Measurements from ENCODE around the gene ARHGEF7.

The ARHGEF7 gene

DNA sequence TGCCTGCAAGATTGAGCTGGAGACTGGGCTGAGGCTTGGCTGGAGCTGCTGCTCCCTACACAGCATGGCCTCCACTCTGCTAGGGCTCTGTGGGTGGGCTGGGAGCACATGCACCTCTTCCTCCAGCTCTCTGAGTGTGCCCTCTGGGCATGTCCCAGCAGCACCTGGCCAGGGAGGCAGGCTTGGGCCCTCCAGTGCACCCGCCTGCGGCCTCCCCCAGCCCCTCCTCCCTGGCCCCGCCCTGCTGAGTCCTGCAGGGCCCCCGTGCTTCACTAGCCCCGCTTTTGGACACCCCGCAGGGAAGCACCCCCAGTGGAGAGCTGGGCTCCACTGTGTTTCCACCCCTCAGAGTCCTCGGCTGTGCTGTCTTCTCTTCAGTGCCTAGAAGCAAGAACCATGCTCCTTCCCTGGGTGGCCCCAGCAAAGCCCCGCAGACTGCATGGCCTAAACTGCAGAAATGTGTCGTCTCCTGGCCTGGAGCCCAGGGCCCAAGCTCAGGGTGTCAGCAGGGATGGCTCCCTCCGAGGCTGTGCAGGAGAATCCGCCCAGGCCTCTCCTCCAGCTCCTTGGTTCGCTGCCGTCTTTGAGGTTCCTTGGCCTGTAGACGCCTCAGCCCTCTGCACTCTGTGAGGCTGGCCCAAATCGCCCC is 200.4 kb downstream of the ARHGEF7 start:
- DNase-seq, result no peak

DNA sequence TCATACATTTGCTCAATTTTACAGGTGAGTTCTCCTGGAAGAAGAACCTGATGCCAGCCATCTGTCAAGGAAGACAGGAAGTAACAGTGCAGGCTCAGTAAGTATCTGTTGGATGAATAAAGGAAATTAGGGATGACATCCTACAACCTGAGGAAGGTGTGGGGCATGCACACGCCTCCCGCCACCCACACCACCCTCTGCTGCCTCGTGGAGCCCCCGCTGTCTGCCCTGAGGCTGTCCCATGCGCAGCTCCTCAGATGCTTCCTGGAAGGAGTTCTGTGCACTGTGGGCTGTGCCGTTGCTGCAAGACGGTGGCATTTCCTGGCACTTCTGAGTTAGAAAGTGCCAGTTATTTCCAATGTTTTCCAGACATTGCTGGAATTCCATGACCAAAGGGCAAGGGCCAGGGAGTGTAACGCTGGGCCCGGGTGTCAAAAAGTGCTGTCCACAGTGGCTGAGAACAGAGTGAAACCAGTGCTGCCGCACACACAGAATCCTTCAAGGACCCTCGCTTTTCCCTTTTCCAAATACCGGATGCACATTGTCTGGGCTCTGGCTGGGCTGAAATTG is 201.1 kb downstream of the ARHGEF7 start:
- DNase-seq, result no peak

DNA sequence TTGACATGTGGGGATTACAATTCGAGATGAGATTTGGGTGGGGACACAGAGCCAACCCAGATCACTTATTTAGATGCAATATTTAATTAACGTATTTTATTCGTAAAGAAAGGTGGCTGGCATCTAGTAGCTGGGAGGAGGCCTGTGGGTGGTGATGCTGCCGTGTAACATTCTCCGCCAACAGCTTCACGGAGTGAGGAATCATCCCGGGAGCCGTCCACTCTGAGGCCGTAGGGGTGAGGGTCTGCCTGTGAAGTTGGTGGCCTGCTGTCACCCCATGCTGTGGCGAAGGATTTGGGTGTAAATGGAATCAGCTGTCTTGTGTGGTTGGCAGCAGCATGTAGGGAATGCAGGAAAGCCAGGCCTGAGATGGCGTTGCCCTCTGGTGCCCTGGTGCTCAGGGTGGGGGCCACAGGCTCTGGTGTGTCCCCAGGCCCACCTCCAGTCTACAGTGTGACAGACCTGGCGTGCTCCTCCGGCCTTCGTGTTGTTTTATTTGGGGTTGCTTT is 202.0 kb downstream of the ARHGEF7 start:
- DNase-seq, result no peak

DNA sequence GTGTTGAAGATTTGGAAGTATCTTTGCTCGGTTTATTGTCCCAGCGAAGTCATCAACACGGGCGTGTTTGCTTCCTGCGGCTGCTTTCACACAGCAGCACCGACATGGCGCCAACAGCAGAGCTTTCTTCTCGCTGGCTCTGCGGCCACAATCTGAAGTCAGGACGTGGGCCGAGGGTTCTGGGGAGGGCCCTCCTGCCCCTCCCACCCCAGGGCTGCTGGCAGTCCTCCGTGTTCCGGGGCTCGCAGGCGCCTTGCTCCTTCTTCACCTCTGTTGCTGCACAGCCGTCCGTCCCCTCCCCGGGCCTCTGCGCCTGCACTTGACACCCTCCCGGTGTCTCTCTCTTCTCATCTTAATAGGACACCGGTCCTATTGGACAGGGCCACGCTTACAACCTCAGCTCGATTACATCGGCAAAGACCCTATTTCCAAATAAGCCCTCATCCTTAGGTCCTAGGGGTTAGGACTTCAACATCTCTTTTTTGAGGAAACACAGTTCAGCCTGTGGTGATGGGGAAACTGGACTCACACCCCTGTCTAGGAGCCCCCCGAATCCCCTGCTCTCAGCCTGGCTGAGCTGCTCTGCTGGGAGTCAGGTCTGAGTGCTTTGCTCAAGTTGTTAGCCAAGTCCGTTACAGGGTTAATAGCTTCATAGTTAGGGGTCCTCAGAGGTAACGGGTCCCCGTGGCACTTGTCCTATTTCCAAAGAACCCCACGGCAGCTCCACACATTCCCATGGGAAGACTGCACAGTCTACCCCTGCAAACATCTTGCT is 202.6 kb downstream of the ARHGEF7 start:
- DNase-seq, result no peak

DNA sequence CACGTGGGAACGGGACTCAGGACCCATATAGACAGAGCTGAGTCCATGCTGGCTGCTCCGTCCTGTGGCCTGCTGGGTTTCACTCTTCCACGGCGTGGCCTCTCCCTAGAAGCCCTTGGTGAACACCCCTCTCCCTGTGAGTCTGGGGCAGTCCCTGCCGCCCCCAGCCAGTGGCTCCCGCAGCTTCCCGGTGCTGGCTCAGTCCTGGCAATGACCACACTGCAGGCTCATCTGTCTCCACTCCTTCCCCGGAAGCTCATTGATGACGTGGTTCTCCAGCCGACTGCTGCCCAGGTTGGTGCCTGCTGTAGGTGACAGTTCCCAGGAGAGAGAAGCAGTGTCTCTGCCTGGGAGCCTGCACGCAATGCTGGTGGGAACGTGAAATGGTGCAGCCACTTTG is 203.3 kb downstream of the ARHGEF7 start:
- no peak for DNase-seq

DNA sequence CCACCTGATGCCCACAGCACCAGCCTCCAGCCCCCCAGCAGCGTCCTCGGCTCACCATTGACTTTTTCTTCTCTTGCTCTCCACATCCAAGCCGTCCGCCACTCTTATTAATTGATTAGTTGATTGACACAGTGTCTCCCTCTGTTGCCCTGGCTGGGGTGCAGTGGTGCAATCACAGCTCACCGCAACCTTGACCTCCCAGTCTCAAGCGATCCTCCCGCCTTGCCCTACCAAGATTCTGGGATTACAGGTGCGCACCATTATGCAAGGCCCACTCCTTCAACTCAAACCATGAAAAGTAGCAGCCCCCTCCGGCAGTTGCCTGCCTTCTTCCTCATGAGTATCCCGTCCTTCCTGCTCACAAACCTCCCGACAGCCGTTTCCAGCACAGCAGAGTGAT is 204.4 kb downstream of the ARHGEF7 start:
- no peak for DNase-seq

DNA sequence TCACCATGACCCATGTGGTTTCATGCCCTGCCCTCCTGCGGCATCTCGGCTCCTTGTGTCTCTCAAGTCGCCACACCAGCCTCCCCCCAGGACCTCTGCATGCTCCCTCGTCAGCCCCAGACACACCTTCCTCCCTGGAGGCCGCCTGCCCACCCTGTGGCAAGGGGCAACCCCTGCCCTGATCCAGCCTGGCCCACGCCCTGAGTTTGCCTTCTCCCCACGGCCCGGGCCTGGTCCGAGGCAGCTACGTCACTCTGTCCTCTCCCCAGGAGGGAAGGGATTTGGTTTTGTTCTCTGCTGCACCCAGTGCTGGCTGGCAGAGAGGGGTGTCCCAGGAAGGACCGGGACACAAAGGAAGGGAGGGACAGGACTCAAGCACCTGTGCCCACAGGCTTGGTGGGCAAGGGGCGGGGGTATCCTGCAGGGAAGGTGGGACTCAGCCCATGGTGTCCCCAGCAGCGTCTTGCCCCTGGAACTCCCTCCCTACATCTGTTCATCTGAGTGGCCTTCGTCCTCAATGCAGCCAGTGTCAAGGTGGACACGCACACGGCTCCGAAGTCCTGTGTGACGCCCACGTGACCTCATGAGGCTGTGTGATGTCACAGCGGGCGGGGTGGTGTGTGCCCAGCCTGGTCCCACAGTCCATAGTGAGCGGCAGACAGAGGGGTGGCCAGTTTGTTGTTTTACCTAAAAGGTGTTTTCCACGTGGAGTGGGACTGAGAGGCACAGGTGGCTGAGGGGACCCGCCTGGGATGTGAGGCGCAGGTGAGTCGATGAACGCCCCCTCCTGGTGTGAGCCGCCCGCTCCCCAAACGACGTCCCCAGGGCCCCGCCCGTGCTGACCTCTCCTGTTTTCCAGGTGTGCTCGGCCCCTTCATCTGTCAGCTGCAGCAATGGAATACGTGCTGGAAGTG is 205.1 kb downstream of the ARHGEF7 start, which contains the start of gene TEX29:
TSS of gene TEX29 (plus strand) at position 645 of the 914 bp plus-strand sequence. CDS start at position 894, 249 bp downstream.
- no peak for DNase-seq

DNA sequence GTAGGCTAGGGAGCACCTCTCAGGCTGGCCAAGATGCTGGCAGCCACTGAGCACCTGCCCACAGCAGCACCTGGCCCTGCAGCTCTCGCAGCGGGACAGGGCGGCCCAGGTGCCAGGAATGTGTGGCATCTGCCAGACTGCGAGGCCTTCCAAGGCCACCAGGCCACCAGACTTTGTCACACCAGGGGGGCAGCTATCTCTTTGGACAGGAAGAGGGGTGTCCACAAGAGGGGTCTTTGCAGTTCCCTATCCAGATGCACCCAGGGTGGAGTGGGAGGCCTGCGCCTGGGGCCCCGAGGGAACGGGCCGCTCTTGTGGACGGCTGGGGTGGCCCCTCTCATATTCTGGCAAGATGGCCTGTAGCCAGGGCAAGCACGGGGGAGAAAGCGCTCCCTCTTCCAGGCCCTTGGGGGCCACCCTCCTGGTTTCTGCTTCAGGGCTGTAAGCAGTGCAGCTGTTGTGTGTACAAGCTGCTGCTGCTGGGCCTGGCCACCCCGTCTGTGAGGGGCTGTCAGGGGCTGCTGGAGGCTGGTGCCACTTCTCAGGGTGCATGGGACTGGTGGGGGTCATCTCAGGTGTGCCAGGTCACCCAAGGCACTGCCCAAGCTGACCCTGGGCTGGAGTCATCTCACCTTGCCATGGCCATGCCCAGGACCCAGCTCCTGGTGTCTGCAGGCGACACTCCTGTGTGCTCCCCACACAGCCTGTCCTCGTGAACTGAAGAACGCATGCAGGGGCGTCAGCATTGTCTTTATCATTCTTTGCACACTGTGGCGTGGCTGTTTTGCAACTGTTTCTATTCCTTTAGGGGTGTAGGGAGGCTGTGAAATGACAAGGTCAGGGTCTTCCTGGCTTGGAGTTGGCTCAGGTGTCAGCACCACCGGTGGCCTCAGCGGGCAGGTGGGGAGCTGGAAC is 207.1 kb downstream of the ARHGEF7 start:
- DNase-seq, result no peak

DNA sequence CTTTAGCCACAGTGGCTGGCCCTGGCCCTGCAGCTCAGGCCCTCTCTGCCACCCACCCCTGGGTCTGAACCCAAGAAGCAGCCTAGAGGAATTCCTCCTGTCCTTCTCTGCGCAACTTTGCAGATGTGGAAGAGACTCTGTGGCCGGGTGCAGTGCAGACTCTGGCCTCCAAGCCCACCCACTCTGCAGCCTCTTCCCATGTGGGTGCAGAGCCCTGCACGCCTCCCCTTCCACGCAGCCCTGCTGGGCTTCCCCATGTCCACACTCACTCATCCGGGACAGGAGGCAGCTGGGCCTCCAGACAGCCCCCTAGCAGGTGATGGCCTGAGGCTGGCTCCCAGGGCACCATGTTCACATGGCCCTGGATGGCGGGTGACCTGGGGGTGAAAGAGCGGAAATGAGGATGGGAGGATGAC is 207.8 kb downstream of the ARHGEF7 start:
- no peak for DNase-seq

DNA sequence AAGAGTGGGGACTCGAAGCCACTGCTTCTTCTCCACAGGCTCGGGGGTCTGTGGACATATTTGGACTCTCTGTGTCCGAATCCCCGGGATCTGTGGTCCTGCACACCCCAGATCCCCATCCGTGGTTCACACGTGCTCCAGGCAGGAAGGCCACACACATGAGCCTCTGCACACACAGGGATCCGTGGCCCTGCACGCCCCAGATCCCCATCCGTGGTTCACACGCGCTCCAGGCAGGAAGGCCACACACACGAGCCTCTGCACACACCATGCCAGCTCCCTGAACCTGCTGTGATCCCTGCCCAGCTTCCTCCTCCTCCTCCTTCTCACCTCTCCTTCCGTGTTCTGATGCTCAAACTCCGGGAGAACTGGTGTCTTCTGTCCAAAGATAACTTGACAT is 208.4 kb downstream of the ARHGEF7 start:
- no peak for DNase-seq

DNA sequence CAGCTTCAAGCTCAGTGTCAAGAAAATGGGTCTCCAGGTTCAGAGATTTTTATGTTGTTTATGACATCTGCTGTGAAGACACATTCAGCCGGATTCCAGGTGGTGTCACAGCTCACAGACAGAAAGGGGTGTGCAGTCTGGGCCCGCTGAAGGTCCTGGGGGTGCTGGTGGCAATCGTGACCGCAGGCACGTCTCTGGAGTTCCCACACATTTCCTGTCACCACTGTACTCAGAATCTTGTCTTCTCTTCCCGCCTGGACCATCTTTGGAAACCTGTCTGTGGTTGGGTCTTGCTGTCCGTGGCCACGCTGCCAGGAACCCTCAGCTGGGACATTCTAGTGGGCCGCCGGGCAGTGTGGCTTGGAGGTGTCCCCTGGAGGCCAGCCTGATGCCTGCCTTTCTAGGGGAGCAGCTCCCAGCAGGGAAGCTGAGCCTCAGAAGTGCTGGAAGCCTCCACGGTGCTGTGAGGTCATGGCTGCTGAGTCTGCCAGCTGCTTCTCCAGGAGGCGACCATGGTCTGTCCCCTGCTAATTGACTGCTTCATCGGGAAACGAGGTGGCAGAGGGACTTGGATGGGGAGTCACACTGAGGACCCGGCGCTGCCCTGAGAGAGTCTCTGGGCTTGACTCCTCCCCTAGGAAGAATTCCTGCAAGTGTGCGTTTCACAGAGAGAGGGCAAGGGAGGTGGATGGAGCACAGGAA is 209.0 kb downstream of the ARHGEF7 start:
- no peak for DNase-seq

DNA sequence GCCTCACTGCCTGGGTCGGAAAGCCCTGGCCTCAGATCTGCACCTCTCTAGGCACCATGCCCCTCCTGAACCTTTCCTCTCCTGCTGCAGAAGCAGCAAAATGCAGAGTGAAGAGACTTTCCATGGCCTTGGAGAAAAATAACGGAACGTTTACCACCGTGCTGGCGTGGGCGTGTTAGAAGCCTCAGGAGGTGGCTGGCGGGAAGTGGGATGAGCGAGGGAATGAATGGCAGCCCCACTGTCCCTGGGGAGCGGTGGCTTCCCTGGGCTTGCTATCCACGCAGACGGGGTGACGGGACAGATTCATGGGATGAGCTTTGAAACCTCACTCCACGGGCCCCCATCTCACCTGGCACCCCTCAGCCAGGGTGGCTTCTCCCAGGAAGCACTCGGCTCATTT is 209.6 kb downstream of the ARHGEF7 start:
- no peak for DNase-seq

DNA sequence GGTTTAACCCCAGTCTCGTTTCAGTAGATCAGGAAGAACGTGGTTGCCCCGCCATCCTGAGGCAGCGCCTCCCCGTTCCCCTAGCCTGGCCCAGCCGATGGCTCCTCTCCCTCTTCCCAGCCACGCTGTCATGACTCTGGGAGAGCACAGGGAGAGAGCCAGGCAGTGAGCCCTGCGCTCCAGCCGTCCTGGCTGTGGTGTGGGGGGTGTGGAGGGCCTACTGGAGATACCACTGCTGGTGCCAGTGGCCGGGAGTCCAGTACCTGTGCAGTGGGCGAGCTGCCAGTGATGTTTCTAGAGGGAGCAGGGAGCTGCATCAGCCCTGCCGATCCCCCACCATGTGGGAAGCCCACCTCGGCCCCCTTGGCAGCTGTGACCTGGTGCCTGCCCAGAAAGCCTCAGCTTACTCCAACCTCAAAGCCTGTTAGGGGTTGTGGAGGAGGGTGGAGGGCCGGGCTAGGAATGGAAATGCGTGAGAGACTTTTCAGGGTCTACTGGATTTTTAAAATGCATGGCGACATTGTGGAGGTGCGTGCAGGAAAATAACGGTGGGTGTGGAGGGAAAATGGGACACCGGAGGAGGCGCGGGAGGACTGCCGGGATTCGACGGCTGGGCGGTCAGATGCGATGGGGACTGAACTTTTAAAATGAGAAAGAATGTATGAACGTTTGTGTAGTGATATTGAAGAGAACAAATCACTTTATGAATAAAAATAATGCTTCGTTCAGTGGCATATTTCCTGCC is 210.2 kb downstream of the ARHGEF7 start:
- no peak for DNase-seq

DNA sequence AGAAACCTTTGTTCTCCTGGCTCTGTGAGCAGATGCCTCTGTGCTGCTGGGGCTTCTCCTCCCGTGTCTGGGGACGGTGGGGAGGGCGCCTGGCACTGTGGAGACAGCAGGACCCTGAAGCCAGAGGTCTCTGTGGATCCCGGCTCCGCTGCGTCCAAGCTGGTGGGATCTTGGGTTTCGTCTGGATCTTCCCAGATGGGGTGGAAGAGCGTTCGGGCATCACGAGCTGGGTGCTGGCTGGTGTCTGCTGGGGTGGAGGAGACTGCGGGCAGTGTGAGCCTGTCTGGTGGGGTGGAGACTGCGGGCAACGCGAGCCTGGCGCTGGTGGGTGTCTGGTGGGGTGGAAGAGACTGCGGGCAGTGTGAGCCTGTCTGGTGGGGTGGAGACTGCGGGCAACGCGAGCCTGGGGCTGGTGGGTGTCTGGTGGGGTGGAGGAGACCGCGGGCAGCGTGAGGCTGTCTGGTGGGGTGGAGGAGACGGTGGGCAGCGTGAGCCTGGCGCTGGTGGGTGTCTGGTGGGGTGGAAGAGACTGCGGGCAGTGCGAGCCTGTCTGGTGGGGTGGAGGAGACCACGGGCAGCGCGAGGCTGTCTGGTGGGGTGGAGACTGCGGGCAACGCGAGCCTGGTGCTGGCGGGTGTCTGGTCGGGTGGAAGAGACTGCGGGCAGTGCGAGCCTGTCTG is 211.0 kb downstream of the ARHGEF7 start:
- no peak for DNase-seq

DNA sequence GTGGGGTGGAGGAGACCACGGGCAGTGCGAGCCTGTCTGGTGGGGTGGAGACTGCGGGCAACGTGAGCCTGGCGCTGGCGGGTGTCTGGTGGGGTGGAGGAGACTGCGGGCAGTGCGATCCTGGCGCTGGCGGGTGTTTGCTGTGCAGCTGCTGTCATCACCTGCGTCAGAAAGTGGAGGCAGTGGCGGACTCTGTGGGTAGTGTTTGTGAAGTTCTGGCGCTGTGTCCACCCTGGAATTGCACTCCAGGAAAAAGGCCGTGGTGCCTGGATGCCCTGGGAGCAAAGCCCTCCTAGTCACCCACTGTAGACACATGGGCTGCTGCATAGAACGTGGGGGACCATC is 211.5 kb downstream of the ARHGEF7 start:
- DNase-seq, result no peak

DNA sequence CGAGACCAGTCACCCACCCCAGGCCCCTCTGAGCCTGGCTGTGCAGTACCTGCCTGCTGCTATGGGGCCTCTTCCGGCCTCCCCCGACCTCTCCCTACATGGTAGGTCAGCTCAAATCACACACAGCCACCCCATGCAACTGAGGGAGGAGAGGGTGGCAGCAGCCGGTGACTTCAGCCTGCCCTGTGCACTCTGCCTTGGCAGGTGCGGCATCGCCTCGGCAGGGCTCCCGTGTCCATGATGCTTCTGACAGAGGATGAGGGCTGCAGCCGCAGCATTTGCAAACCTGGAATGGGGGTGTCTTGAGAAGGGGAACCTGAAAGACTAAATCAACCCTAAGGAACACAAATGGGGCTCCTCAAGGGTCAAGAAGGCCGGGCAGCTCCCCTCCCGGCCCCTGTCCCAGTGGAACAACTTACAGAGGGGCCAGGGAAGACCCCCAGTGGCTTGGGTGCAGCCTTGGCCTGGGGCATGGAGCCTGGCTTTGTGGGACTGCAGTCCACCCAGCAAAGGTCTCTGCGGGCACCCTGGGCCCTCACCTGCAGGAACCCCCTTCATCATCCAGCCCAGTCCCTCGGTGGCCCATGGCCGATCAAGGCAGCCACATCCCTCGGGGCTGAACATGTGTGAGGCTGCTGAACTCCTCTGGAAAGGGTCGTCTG is 212.0 kb downstream of the ARHGEF7 start:
- no peak for DNase-seq

DNA sequence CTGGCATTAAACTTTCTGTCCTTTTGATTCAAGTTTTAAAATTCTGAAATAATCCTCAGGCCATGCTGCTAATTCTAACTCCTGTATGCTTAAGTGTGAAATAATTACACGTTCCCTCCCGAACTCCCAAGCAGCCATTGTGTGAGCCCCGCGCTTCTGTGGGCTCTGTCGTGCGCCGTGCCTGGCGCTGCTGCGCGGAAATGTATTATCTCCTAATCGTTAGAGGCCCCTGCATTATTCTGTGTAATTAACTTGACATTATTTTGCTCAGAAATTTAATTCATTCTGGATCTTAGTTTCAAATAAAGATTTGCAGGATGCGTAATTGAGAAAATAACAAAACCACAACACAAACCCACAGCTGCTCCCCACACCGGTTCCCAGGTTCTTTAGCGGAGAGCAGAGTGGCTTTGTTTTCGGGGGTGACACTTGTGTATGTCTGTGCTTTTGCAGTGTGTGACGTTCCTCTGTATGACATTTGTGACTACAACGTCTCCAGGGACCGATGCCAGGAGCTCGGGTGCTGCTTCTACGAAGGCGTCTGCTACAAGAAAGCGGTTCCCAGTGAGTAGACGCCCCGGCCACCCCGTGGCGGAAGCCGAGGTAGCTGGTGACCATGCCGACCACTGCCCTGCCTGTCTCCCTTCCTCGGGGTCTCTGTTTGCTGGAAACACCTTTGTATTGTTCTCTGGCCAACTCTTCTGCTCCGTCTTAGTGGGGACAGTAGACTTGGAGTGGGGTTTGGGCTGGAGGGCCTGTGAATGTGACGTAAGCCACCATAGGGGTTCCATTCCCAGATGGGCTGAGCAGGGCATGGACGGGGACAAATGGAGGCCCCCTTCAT is 212.8 kb downstream of the ARHGEF7 start:
- DNase-seq, result no peak
